Subcutaneous adipose tissue (tissue), 4 donors: ENCODE measurements around the gene AFAP1L2. TPM values are rescaled to one million over a fixed set of nuclear protein-coding genes. Genes with fewer than 3 reads are reported as not detected.

Experiments used
- CTCF ChIP-seq: fragments of 450-650 bp; IDR thresholded peaks from one replicate; pipeline ENCODE4 v1.5.1; 2016; ENCODE audit warnings: low read depth, mild to moderate bottlenecking, control low read depth, antibody characterized with exemption, moderate library complexity
- total RNA-seq, 4 donors: library from RNA; depleted of rRNA; stranded (reverse); fragments of >200 nt; gene quantifications; one replicate each; pipeline ENCODE4 v1.1.0, GENCODE V29; 2016

Gene AFAP1L2
- total RNA-seq, 4 donors from 2014 or later, result 2.7 to 11.3 (median 4.8) TPM

GRCh38 chr10:114315566-114316420 is 88.5 kb downstream of the AFAP1L2 start:
- TF ChIP-seq CTCF, result no peak

DNA sequence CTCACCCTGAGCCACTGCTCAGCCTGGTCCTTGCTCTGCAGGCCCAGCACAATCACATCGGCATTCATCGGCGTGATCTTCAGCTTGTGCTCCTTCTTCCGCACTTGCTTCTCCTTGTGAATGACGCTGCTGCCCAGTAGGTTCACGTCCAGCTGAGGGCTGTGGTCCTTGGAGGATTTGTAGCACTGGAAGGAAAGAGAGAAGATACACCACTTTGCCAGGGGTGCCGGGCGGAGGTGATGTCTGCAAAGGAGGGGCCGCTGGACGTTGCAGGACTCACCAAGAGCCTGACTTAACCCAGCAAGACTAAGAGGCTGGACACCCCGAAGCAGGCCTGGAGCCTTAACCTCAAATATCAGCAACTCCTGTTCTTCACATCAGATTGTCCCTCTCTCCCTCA is 90.4 kb downstream of the AFAP1L2 start:
- TF ChIP-seq CTCF, result no peak

DNA sequence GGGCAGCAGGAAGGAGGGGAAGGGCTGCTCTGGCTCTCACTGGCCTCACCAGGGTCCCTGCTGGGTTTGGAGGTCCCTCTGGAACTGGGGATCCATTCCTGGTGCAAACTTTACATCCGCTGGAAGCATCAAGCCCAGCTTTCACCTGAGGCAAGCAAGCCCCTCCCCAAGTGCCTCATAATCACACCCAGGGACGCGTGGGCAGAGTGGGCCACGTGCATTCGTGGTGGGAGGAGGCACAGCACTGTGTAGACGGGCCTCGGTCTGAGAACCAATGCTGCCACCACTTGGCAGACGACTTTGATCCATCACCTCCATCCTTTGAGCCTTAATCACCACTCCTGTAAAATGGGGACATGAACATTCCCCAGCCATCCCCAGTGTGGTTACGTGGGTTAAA is 91.2 kb downstream of the AFAP1L2 start:
- TF ChIP-seq CTCF, result no peak

DNA sequence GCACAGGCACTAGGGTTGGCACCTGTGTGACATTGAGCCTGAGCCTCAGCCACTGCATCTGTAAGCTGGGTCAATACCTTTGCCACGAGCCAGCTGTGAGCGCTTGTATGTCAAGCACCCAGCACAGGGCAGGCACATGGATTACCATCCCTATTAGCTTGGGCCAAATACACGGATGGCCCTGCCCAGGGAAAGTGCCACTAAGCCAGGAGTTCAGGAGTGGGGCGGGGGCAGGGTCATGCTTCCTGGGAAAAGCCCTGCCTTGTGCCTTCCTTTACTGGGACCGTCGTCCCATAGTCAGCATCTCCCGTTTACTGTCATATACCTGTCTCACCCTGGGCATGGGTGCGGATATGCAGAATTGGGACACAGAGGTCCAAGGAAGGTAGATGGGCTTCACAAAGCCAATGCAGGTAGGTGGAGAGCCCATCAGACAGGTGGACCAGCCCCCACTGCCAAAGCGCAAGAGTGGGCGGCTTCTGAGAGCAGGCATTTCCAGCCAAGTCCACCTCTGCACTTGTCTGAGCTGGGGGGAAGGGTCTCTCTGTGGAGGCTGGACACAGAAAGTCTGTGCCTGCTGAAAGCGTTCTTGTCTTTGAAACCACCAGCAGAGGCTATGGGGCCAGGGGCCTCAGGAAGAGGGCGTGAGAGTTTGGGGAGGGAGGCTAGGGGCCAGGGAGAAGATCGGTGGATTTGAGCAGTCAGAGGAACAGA is 92.6 kb downstream of the AFAP1L2 start:
- TF ChIP-seq CTCF, result no peak

DNA sequence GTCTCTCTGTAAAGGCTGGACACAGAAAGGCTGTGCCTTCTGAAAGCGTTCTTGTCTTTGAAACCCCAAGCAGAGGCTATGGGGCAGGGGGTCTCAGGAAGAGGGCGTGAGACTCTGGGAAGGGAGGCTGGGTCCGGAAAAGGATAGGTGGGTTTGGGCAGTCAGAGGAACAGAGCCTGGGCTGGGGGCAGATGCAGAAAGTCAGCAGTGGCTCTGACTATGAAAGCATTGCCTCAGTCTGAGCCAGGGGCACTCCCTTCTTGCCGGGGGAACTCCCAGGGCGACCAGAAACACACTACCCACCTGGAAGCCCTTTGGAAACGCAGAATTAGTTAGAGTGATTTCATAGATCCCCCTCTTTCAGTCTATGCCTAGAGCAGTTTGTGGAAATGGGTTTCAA is 93.3 kb downstream of the AFAP1L2 start:
- TF ChIP-seq CTCF, result no peak

GRCh38 chr10:114310346-114310745 is 94.0 kb downstream of the AFAP1L2 start:
- no peak for TF ChIP-seq CTCF

DNA sequence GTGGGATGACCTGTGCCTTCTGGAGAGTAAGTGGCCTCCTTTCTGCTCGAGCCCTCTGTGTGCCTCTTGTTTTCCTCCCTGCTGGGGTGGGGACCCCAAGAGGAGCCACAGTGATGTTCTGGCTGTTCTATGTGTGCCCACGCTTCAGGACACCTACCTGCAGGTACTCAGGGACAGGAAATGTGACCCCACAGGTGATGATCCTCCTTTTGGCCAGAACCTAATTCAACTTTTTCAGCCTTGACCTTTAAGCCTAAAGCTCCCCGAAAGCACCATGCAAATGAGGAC is 95.0 kb downstream of the AFAP1L2 start:
- TF ChIP-seq CTCF, result no peak
